ENCODE measurements around the gene RND1.
A peak's percentile ranks its signal among the peaks of the same experiment; 100 is the strongest.

The RND1 gene

DNA sequence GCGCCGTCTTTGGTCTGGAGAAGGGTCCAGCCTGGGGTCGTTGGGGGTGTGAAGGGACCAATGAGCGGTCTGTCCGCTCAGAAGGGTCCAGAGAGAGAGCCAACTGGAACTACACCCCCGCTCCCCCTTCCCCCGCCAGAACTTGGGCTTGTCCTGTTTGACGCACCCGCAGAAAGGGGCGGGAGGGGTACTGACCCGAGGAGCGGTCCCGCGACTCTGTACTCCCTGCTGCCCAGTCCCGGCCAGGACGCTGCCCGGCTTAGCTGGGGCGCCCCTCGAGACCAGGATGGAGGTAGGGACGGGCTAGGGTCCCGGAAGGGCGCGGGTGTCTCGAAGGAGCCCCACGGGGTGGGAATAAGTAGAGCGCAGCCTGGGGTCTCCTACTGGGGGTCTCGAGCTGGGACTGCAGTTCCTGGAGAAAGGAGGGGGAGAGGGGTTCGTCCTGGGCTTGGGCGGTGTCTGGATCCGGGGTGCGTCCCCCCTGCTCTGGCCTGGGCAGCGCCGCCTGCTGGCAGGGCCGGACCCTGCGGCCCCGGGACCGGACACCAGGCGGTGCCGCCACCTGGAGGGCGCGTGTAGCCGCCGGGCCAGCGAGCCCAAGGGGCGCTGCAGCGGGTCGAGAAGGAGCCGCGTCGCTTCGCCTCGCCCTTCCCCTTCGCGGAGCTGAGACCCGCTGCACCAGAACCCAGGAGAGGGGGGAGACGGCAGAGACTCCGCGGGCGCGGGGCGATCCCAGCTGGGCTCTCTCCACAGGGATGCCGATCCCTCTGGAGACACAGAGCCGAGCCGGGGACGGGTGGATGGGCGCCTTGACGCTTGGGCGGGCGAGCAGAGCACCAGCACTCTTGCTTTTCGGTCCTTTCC, 51.2 kb downstream of the RND1 start:
- H3K27ac ChIP-seq (ENCODE audit: low read length, poor library complexity, severe bottlenecking) = peak overlapping the region; percentile 54
- H2BK12ac ChIP-seq (ENCODE audit: low read length in 2 of 2) = peak overlapping the region; percentile 23 to 83
- peak overlapping the region; percentile 75 to 90 for H3K4me3 ChIP-seq (ENCODE audit: insufficient read depth in 1 of 2, low read depth in 1 of 2, low read length in 2 of 2)
- peak overlapping the region; percentile 94 for H3K4me2 ChIP-seq (ENCODE audit: low read length, poor library complexity, severe bottlenecking)
- peak overlapping the region; percentile 54 to 81 for H3K23ac ChIP-seq (ENCODE audit: low read length in 2 of 2)
- H3K27me3 ChIP-seq (ENCODE audit: control insufficient read depth in 1 of 2, insufficient read depth in 1 of 2, low read length in 2 of 2) = no peaks in the 10 kb centered on the region
- peak overlapping the region; percentile 81 for H2BK120ac ChIP-seq (ENCODE audit: low read depth, low read length)
- H2BK5ac ChIP-seq (ENCODE audit: low read depth, low read length, poor library complexity, severe bottlenecking) = peak overlapping the region; percentile 57
- H2AFZ ChIP-seq (ENCODE audit: low read depth, low read length) = peak overlapping the region; percentile 90
- peak overlapping the region; percentile 92 for H2BK15ac ChIP-seq (ENCODE audit: low read depth, poor library complexity, severe bottlenecking)
- peaks cover 46% of the 10 kb centered on the region for H3K4me1 ChIP-seq (ENCODE audit: control insufficient read depth, insufficient read depth, low read depth, low read length)
- peaks cover 31% of the 10 kb centered on the region for H3K79me1 ChIP-seq (replicated peaks; ENCODE audit: low read length, poor library complexity, severe bottlenecking)
- peak overlapping the region in 1 of 2 experiments; percentile 99 for H3K14ac ChIP-seq (ENCODE audit: low read length in 2 of 2)
- no peaks in the 10 kb centered on the region for H3K9me3 ChIP-seq (ENCODE audit: control insufficient read depth, low read length)
- peak overlapping the region; percentile 96 for H4K91ac ChIP-seq (ENCODE audit: low read length)
- peak; percentile 83 for DNase-seq
- H3K4ac ChIP-seq (ENCODE audit: low read depth in 1 of 2, low read length in 2 of 2) = peak overlapping the region; percentile 95 to 98
- H3K18ac ChIP-seq (ENCODE audit: low read depth in 1 of 2, low read length in 2 of 2) = peak overlapping the region; percentile 98 to 99
- H3K36me3 ChIP-seq (ENCODE audit: control insufficient read depth in 1 of 2, insufficient read depth in 2 of 2, low read depth in 1 of 2, low read length in 2 of 2) = no peaks in the 10 kb centered on the region
- under 1% methylated on average over 55 of the region's 70 CpGs for WGBS
- H3K9ac ChIP-seq (ENCODE audit: low read length) = peak overlapping the region; percentile 96
- H2AK5ac ChIP-seq (ENCODE audit: low read length, severe bottlenecking) = no peak overlapping the region
- H4K8ac ChIP-seq (ENCODE audit: low read length) = peak overlapping the region; percentile 100

DNA sequence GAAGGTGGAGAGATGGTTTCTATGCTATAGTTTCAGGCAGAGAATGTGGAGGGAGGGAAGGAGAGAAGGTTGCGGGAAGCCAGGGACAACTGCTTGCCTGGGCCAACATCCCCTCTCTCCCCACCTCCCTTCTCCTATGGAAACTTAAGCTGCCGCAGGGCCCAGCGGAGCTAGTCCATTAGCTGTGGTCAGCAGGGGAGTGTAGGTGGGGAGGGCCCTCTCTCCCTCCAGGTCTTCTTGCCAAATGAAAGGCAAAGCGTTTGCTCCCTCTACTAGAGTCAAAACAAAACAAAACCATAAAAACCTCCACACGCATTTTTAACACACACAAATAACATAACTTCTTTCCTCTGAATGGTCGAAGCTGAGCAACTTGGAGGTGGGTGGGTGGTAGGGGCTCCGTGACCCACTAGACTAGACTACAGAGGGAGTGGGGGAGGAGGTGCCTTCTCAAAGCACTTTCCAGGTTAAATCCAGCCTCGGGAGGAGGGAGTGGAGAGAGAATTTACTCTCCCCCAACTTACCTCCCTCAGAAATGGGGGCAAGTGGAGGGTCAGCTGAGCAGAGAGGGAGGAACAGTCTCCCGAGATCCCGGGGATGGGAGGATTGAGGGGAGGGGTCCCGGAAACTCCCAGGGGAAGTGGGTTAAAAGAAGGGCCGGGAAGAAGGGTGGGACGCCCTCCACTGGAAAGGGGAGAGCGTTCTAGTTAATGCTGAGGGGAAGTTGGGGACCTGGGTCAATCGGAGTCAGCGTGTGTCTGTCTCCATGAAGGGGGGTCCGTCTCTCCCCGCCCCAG, 52.0 kb downstream of the RND1 start:
- no peak overlapping the region for H2BK5ac ChIP-seq (ENCODE audit: low read depth, low read length, poor library complexity, severe bottlenecking)
- peak overlapping the region in 1 of 2 experiments; percentile 95 for H3K14ac ChIP-seq (ENCODE audit: low read length in 2 of 2)
- H3K4me2 ChIP-seq (ENCODE audit: low read length, poor library complexity, severe bottlenecking) = peak overlapping the region; percentile 94
- H3K4me1 ChIP-seq (ENCODE audit: control insufficient read depth, insufficient read depth, low read depth, low read length) = peaks cover 39% of the 10 kb centered on the region
- no peaks in the 10 kb centered on the region for H3K36me3 ChIP-seq (ENCODE audit: control insufficient read depth in 1 of 2, insufficient read depth in 2 of 2, low read depth in 1 of 2, low read length in 2 of 2)
- peak overlapping the region; percentile 96 for H4K91ac ChIP-seq (ENCODE audit: low read length)
- no peak overlapping the region for H3K27ac ChIP-seq (ENCODE audit: low read length, poor library complexity, severe bottlenecking)
- H4K8ac ChIP-seq (ENCODE audit: low read length) = peak overlapping the region; percentile 100
- H3K23ac ChIP-seq (ENCODE audit: low read length in 2 of 2) = peak overlapping the region in 1 of 2 experiments; percentile 43
- no peak overlapping the region for H2AK5ac ChIP-seq (ENCODE audit: low read length, severe bottlenecking)
- H3K9ac ChIP-seq (ENCODE audit: low read length) = peak overlapping the region; percentile 96
- H3K4me3 ChIP-seq (ENCODE audit: insufficient read depth in 1 of 2, low read depth in 1 of 2, low read length in 2 of 2) = peak overlapping the region; percentile 75 to 90
- no peak overlapping the region for H2AFZ ChIP-seq (ENCODE audit: low read depth, low read length)
- WGBS = 11% methylated on average over 12 of the region's 18 CpGs
- H2BK12ac ChIP-seq (ENCODE audit: low read length in 2 of 2) = peak overlapping the region; percentile 9 to 17
- no peaks in the 10 kb centered on the region for H3K27me3 ChIP-seq (ENCODE audit: control insufficient read depth in 1 of 2, insufficient read depth in 1 of 2, low read length in 2 of 2)
- H3K18ac ChIP-seq (ENCODE audit: low read depth in 1 of 2, low read length in 2 of 2) = peak overlapping the region; percentile 87 to 96
- peak overlapping the region; percentile 71 for H2BK120ac ChIP-seq (ENCODE audit: low read depth, low read length)
- H2BK15ac ChIP-seq (ENCODE audit: low read depth, poor library complexity, severe bottlenecking) = peak overlapping the region; percentile 90
- no peaks in the 10 kb centered on the region for H3K9me3 ChIP-seq (ENCODE audit: control insufficient read depth, low read length)
- peak overlapping the region; percentile 54 to 87 for H3K4ac ChIP-seq (ENCODE audit: low read depth in 1 of 2, low read length in 2 of 2)
- peaks cover 25% of the 10 kb centered on the region for H3K79me1 ChIP-seq (replicated peaks; ENCODE audit: low read length, poor library complexity, severe bottlenecking)
- peak; percentile 64 for DNase-seq

DNA sequence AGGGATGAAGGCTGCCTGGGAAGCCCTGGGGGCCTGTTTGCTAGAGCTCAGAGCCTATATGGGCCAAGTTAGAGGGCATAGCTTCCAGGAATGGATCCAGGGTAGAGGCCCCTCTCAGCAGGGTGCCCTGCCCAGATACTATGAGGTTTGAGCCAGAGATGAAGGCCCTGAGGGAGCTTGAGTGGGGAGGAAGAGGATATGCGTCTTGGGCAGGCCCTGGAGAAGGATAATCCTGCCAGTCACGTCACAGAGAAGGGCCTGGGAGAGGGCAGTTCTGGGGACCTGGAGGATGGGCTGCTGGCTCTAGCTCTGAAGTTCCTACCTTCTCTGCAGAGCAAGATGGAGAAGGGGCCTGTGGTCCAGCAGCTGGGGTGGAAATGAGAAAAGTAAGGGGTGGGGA, 53.3 kb downstream of the RND1 start:
- Histone ChIP-seq H3K4me1 (ENCODE audit: control insufficient read depth, insufficient read depth, low read depth, low read length) (peaks cover 33% of the 10 kb centered on the region), H3K18ac (ENCODE audit: low read depth in 1 of 2, low read length in 2 of 2) (peak overlapping the region; percentile 76 to 84), H3K4me3 (ENCODE audit: insufficient read depth in 1 of 2, low read depth in 1 of 2, low read length in 2 of 2) (peak overlapping the region in 1 of 2 experiments; percentile 5), H4K91ac (ENCODE audit: low read length) (peak overlapping the region; percentile 78), H3K14ac (ENCODE audit: low read length in 2 of 2) (no peak overlapping the region), H3K23ac (ENCODE audit: low read length in 2 of 2) (no peak overlapping the region), H3K27ac (ENCODE audit: low read length, poor library complexity, severe bottlenecking) (no peak overlapping the region), H2BK12ac (ENCODE audit: low read length in 2 of 2) (peak overlapping the region; percentile 79 to 88), H4K8ac (ENCODE audit: low read length) (peak overlapping the region; percentile 84), H3K27me3 (ENCODE audit: control insufficient read depth in 1 of 2, insufficient read depth in 1 of 2, low read length in 2 of 2) (no peaks in the 10 kb centered on the region), H2BK5ac (ENCODE audit: low read depth, low read length, poor library complexity, severe bottlenecking) (no peak overlapping the region), H2BK120ac (ENCODE audit: low read depth, low read length) (peak overlapping the region; percentile 67), H2AK5ac (ENCODE audit: low read length, severe bottlenecking) (no peak overlapping the region), H2BK15ac (ENCODE audit: low read depth, poor library complexity, severe bottlenecking) (no peak overlapping the region), H3K4ac (ENCODE audit: low read depth in 1 of 2, low read length in 2 of 2) (peak overlapping the region; percentile 52 to 66), H3K4me2 (ENCODE audit: low read length, poor library complexity, severe bottlenecking) (no peak overlapping the region), H3K9ac (ENCODE audit: low read length) (peak overlapping the region; percentile 57), H3K9me3 (ENCODE audit: control insufficient read depth, low read length) (no peaks in the 10 kb centered on the region), H2AFZ (ENCODE audit: low read depth, low read length) (no peak overlapping the region), H3K36me3 (ENCODE audit: control insufficient read depth in 1 of 2, insufficient read depth in 2 of 2, low read depth in 1 of 2, low read length in 2 of 2) (no peaks in the 10 kb centered on the region), H3K79me1 (replicated peaks; ENCODE audit: low read length, poor library complexity, severe bottlenecking) (peaks cover 17% of the 10 kb centered on the region)
- peak; percentile 34 for DNase-seq
- 48% methylated on average over 2 of the region's 2 CpGs for WGBS

Measured in mesenchymal stem cell (in vitro differentiated cells and primary cell).